ENCODE data around the gene MOSPD3. TPM values are rescaled to one million over a fixed set of nuclear protein-coding genes. Genes with fewer than 3 reads are reported as not detected.

Gene MOSPD3
- total and polyA plus RNA-seq, 2 experiments from 2014 or later = 15.3 to 23.5 TPM

- Histone ChIP-seq H3K4me3 (no peak overlapping the region), H2AFZ (no peak overlapping the region), H3K9me2 (ENCODE audit: insufficient read depth) (no peaks in the 10 kb centered on the region), H3F3A (replicated peaks; ENCODE audit: low read depth) (peaks cover 20% of the 10 kb centered on the region), H3K4me2 (no peak overlapping the region), H3K79me2 (replicated peaks; ENCODE audit: insufficient read depth) (peaks cover 21% of the 10 kb centered on the region), H4K20me1 (replicated peaks; ENCODE audit: insufficient read depth) (peaks cover 8% of the 10 kb centered on the region; the same call in 1 of the 2 replicates), H3K27me3 (ENCODE audit: insufficient read depth) (no peaks in the 10 kb centered on the region), H3K36me3 (ENCODE audit: insufficient read depth) (0 out of 2 replicates have a peak, but pooled peaks cover 4% of the 10 kb centered on the region), H3K4me1 (ENCODE audit: insufficient read depth) (peaks cover 17% of the 10 kb centered on the region), H3K27ac (ENCODE audit: low read depth) (no peak overlapping the region)
- Mint-ChIP-seq H3K36me3 (ENCODE audit: low read depth) (no peaks in the 10 kb centered on the region; the same call in 1 of the 3 replicates), H3K27ac (no peak overlapping the region), H3K9me3 (no peaks in the 10 kb centered on the region), H3K4me3 (no peak overlapping the region; the same call in 2 of the 3 replicates), H3K4me1 (peaks cover 23% of the 10 kb centered on the region), H3K27me3 (ENCODE audit: insufficient read depth, low read depth, poor library complexity) (peaks cover 23% of the 10 kb centered on the region)
- TF ChIP-seq REST (IDR thresholded peaks at IDR 0.05; ENCODE audit: unreplicated experiment) (no peak), NANOG (IDR thresholded peaks at IDR 0.05; ENCODE audit: borderline replicate concordance) (no peak), ETS1 (IDR thresholded peaks at IDR 0.05) (no peak), ZNF331 (CRISPR knock-in tag; IDR thresholded peaks at IDR 0.05; ENCODE audit: low read depth) (no peak), EZH2 (IDR thresholded peaks at IDR 0.05; ENCODE audit: low read depth, unreplicated experiment) (no peak), CREB1 (CRISPR knock-in tag; IDR thresholded peaks at IDR 0.05; ENCODE audit: low read depth) (no peak), EZH2phosphoT487 (IDR thresholded peaks at IDR 0.05; ENCODE audit: unreplicated experiment) (no peak), ZNF114 (CRISPR knock-in tag; IDR thresholded peaks at IDR 0.05) (no peak), STAT1 (IDR thresholded peaks at IDR 0.05; ENCODE audit: unreplicated experiment) (no peak), POLR2AphosphoS5 (IDR thresholded peaks at IDR 0.05; ENCODE audit: low read depth) (no peak), CTCF (conservative IDR thresholded peaks at IDR 0.05; ENCODE audit: low read depth in 2 of 2) (no peak), JUNB (IDR thresholded peaks at IDR 0.05; ENCODE audit: unreplicated experiment) (no peak), ZNF462 (CRISPR knock-in tag; IDR thresholded peaks at IDR 0.05) (no peak)
- DNase-seq (ENCODE audit: low spot score) = no peak
- no peak for ATAC-seq
Measured at GRCh38 chr7:100582041-100582579, 30.2 kb upstream of the MOSPD3 start.

Data from GM23338 (cell line).